HuH-7.5 (cell line): Measurements from ENCODE around the gene FAM53A.
"Not testable (repeated sequence)": the region's sequence is repeated elsewhere in the genome, so short reads cannot be mapped to it uniquely, and the experiment has no call there.

ENCODE experiments used
- DNase-seq: peaks from one replicate; pipeline ENCODE4 v3.0.0; 2011; ENCODE audit warnings: low spot score

FAM53A gene

GRCh38 chr4:1716065-1716945, 32.2 kb upstream of the FAM53A start:
- DNase-seq: no peak

- no peak for DNase-seq
Measured at GRCh38 chr4:1715002-1715758, 31.1 kb upstream of the FAM53A start.

GRCh38 chr4:1714303-1715001, 30.3 kb upstream of the FAM53A start:
- DNase-seq: no peak

GRCh38 chr4:1713003-1713851, 29.1 kb upstream of the FAM53A start:
- DNase-seq: peak; percentile 73

- peak; percentile 99 for DNase-seq
Measured at GRCh38 chr4:1712216-1713002, 28.3 kb upstream of the FAM53A start, which contains the start of gene SLBP. Gene SLBP (minus strand): TSS chr4:1712319. CDS start chr4:1712188, 131 bp downstream.

- peak; percentile 56 for DNase-seq
Measured at GRCh38 chr4:1711571-1712215, 27.6 kb upstream of the FAM53A start.

- no peak for DNase-seq
Measured at GRCh38 chr4:1711055-1711570, 27.0 kb upstream of the FAM53A start.

GRCh38 chr4:1708581-1708980, 24.5 kb upstream of the FAM53A start:
- DNase-seq: no peak

GRCh38 chr4:1706358-1706757, 22.2 kb upstream of the FAM53A start:
- no peak for DNase-seq

- DNase-seq: no peak
Measured at GRCh38 chr4:1705732-1706131, 21.6 kb upstream of the FAM53A start.

- DNase-seq: no peak
Measured at GRCh38 chr4:1703867-1704266, 19.8 kb upstream of the FAM53A start.

GRCh38 chr4:1701671-1702070, 17.6 kb upstream of the FAM53A start:
- not testable (repeated sequence) for DNase-seq

- DNase-seq: no peak
Measured at GRCh38 chr4:1695913-1696312, 11.8 kb upstream of the FAM53A start.

- DNase-seq: peak; percentile 65
Measured at GRCh38 chr4:1693131-1693896, 9.2 kb upstream of the FAM53A start.

- DNase-seq: no peak
Measured at GRCh38 chr4:1691737-1692373, 7.7 kb upstream of the FAM53A start.

- no peak for DNase-seq
Measured at GRCh38 chr4:1690698-1691097, 6.6 kb upstream of the FAM53A start.

- DNase-seq: no peak
Measured at GRCh38 chr4:1686440-1687036, 2.4 kb upstream of the FAM53A start.
